ENCODE results near the gene FBXO33.

- TF ChIP-seq GATA3 (IDR thresholded peaks at IDR 0.05; ENCODE audit: low read depth, low read length) (no peak), GATA2 (IDR thresholded peaks at IDR 0.05; ENCODE audit: low read depth, low read length) (no peak)
These were observed 602 bp upstream of the FBXO33 start for GRCh38 chr14:39432619-39433451.

Measured in SH-SY5Y (cell line).